ENCODE results near the gene PLXNA1. TPM values are rescaled to one million over a fixed set of nuclear protein-coding genes. Genes with fewer than 3 reads are reported as not detected.

The PLXNA1 gene
- total RNA-seq, 3 donors from 2014 or later (not counting 1 experiment from before 2014, with no cell fraction given), result 2.5 to 4.3 (median 2.8) TPM

DNA sequence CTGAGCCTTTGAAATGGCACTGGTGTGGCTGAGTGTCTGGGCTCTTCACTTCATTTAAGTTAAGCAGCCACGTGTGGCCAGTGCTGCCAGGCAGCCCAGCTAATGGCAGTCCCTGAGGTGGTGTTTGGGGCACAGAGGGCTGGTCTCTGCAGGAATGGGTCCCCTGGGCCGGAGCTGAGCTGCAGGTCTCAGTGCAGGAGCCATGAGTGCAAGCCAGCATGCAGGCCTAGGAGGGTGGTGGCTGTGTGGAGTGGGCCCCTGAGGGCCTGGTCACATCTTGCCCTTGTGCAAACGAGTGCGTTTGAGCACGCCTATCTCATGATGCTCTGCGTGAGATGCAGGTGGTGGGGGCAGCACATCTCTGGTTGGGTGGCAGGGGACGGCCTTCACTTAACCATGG is 48.9 kb downstream of the PLXNA1 start:
- no peak overlapping the region for H3K4me3 ChIP-seq (ENCODE audit: low read length)
- Mint-ChIP-seq H3K27me3 (ENCODE audit: low read depth in 2 of 2) (no peaks in the 10 kb centered on the region), H3K36me3 (no peaks in the 10 kb centered on the region), H3K4me3 (no peak overlapping the region), H3K27ac (no peak overlapping the region), H3K4me1 (no peaks in the 10 kb centered on the region), H3K9me3 (no peaks in the 10 kb centered on the region)
- 96% methylated on average over 7 of the region's 7 CpGs for whole genome bisulfite sequencing (ENCODE audit: insufficient coverage)
- no peaks in the 10 kb centered on the region for H3K27me3 ChIP-seq (ENCODE audit: control insufficient read depth, insufficient read depth, low read length)
- intact Hi-C loops (cut with micrococcal nuclease), result no loop called here
- H3K27ac ChIP-seq (ENCODE audit: low read length), result no peak overlapping the region
- TF ChIP-seq, protein P1, sequence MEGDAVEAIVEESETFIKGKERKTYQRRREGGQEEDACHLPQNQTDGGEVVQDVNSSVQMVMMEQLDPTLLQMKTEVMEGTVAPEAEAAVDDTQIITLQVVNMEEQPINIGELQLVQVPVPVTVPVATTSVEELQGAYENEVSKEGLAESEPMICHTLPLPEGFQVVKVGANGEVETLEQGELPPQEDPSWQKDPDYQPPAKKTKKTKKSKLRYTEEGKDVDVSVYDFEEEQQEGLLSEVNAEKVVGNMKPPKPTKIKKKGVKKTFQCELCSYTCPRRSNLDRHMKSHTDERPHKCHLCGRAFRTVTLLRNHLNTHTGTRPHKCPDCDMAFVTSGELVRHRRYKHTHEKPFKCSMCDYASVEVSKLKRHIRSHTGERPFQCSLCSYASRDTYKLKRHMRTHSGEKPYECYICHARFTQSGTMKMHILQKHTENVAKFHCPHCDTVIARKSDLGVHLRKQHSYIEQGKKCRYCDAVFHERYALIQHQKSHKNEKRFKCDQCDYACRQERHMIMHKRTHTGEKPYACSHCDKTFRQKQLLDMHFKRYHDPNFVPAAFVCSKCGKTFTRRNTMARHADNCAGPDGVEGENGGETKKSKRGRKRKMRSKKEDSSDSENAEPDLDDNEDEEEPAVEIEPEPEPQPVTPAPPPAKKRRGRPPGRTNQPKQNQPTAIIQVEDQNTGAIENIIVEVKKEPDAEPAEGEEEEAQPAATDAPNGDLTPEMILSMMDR (IDR thresholded peaks at IDR 0.05), result no peak
- no peaks in the 10 kb centered on the region for H3K36me3 ChIP-seq (ENCODE audit: control insufficient read depth, insufficient read depth, low read length)
- ATAC-seq (no peak), DNase-seq (no peak)
- H3K9me3 ChIP-seq (ENCODE audit: control insufficient read depth, insufficient read depth, low read length), result no peaks in the 10 kb centered on the region
- H3K4me1 ChIP-seq (ENCODE audit: control insufficient read depth, insufficient read depth, low read length), result no peaks in the 10 kb centered on the region

DNA sequence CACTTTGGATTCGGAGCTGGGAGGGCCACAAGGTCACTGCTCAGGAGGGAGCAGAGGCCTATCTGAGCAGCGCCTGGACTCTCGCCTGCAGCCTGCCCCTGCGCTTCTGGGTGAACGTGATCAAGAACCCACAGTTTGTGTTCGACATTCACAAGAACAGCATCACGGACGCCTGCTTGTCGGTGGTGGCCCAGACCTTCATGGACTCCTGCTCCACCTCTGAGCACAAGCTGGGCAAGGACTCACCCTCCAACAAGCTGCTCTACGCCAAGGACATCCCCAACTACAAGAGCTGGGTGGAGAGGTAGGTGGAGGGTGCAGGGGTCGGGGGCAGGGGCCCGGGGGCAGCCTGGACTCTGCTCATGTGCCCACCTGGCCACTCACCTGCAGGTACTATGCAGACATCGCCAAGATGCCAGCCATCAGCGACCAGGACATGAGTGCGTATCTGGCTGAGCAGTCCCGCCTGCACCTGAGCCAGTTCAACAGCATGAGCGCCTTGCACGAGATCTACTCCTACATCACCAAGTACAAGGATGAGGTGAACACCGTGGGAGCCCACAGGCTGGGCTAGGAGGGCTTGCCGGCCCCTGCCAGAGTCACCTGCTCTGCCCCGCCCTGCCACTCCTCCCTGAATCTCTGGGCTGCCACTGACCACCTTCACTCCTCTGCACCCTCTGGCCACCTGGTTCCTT is 49.5 kb downstream of the PLXNA1 start:
- H3K27ac ChIP-seq (ENCODE audit: low read length), result no peak overlapping the region
- Mint-ChIP-seq H3K9me3 (no peaks in the 10 kb centered on the region), H3K27me3 (ENCODE audit: low read depth in 2 of 2) (no peaks in the 10 kb centered on the region), H3K4me1 (no peaks in the 10 kb centered on the region), H3K27ac (no peak overlapping the region), H3K36me3 (no peaks in the 10 kb centered on the region), H3K4me3 (no peak overlapping the region)
- H3K4me3 ChIP-seq (ENCODE audit: low read length), result no peak overlapping the region
- no peak for DNase-seq
- TF ChIP-seq, protein P1 (IDR thresholded peaks at IDR 0.05), result no peak
- intact Hi-C loops (cut with micrococcal nuclease), result no loop called here
- no peaks in the 10 kb centered on the region for H3K36me3 ChIP-seq (ENCODE audit: control insufficient read depth, insufficient read depth, low read length)
- no peak for ATAC-seq
- WGBS (ENCODE audit: insufficient coverage), result 90% methylated on average over 20 of the region's 21 CpGs
- H3K9me3 ChIP-seq (ENCODE audit: control insufficient read depth, insufficient read depth, low read length), result no peaks in the 10 kb centered on the region
- H3K27me3 ChIP-seq (ENCODE audit: control insufficient read depth, insufficient read depth, low read length), result no peaks in the 10 kb centered on the region
- no peaks in the 10 kb centered on the region for H3K4me1 ChIP-seq (ENCODE audit: control insufficient read depth, insufficient read depth, low read length)

Other genes starting within 250 kb of the PLXNA1 start
- gene PRR23E, start 210.0 kb downstream of the PLXNA1 start, total RNA-seq, result not detected